Measurements from ENCODE around the gene NSD2. TPM values are rescaled to one million over a fixed set of nuclear protein-coding genes. Genes with fewer than 3 reads are reported as not detected.
"Not testable (repeated sequence)": the region's sequence is repeated elsewhere in the genome, so short reads cannot be mapped to it uniquely, and the experiment has no call there.

NSD2 gene
- total RNA-seq, 1 donor from 2014 or later, result 23.5 TPM

- DNase-seq (ENCODE audit: low read depth), result no peak
Observed at GRCh38 chr4:1983846-1984405, 112.7 kb downstream of the NSD2 start.

GRCh38 chr4:1984406-1985191 lies 113.4 kb downstream of the NSD2 start:
- DNase-seq (ENCODE audit: low read depth), result no peak

DNA sequence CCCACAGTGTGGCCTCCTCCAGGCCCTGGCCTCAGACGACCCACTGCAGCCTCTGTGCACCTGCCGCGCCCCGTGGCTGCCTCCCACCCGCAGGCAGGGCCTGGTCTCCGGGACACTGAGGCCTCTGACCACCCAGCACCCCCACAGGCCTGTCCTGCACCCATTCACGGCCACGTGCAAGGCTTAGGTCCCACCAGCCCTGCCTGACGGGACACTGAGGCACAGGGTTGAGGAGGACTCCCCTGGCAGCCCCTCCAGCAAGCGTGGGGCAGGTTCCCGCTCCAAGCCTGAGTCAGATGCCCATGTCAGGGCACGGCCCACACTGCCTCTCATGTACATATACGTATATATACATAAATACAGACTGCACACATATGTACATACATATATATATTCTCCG lies 114.1 kb downstream of the NSD2 start:
- no peak for DNase-seq (ENCODE audit: low read depth)

GRCh38 chr4:1985780-1986577 lies 114.8 kb downstream of the NSD2 start:
- no peak for DNase-seq (ENCODE audit: low read depth)

DNA sequence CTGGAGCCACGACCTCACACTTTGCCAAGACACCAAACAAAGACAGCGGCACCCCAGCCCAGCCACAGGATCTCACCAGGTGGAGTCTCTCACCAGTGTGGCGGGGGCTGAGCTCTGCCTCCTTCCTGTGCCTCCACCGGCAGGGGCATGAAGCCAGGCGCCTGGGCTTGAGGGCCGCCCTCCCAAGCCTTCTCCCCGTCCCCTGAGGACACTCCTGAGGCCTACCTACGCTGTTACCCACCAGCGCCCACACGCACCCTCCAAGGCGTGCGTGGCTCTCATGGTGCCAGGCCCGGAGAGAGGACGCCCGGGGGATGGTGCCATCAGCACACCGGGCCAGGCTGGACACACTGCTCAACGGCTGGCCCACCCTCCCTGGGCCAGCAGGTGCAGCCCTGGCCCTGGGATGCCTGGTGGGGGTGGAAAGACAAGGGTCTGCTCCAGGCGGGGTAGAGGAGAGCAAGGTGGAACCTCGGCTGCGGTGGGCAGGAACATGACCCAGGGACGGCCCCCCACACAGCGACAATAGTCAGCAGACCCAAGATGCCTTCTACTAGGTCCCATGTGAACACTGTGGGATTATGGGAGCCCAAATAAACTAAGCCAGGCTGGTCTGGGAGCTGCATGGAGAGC lies 115.5 kb downstream of the NSD2 start:
- no peak for DNase-seq (ENCODE audit: low read depth)

DNA sequence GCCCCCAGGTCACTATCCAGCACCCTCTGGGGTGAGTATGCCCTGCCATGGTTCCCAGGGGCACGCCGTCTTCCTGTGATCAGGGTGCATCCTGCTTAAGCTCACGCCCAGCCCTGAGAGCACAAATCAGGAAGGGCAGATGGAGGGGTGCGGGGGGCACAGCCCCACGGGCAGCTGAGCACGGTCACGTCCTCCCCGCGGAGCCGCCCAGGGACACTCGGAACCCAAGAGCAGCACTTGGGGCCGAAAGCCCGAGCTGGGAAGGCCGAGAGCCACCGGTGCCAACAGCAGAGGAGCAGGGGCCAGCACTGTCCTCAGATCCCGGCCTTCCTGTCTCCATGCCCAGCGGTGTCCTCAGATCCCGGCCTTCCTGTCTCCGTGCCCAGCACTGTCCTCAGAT lies 116.1 kb downstream of the NSD2 start:
- no peak for DNase-seq (ENCODE audit: low read depth)

DNA sequence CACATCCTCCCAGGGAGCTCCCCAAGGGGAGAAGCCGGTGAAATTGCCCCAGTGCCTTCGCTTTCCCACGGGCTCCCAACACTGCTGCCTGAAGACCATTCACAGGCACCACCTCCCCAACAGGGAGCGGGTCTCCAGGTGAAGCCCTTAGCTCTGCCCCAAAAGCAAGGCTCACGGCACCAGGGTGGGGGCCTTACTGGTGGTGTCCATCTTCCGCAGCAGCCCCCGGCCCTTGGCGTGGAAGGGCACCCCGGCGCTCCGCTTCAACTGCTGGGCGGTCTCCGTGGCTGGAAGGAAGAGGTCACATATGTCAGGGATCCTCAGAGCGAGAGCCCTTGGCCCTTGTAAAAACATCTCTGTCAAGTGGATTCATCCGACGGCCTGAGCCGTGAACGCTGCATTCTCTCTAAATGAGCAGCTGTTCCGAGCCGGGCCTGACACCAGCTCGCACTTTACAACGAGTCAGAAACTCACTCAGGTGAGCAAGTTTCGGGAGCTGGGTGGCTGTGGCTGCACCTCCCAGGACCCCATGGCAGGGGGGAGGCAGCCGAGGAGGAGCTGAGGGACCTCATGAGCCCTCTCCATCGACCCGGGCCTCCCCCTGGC lies 116.6 kb downstream of the NSD2 start:
- no peak for DNase-seq (ENCODE audit: low read depth)

DNA sequence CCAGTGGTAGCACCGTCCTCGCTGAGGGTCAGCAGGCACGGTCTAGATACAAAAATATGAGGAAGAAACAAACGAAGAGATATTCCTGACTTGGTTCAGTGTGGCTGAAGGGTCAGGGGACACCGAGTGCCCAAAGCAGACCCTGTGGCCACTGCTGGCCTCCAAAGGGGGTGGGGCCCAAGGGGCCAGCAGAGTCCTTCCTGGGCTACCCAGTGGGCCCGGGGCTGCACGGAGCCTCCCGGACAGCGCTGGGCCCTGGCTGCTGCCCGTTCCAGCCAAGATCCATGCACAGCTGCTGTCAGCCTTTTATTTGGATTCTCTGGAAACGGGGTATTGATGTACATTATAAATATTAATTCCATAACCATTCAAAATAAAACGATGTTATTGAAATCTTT lies 117.1 kb downstream of the NSD2 start:
- DNase-seq (ENCODE audit: low read depth), result no peak

DNA sequence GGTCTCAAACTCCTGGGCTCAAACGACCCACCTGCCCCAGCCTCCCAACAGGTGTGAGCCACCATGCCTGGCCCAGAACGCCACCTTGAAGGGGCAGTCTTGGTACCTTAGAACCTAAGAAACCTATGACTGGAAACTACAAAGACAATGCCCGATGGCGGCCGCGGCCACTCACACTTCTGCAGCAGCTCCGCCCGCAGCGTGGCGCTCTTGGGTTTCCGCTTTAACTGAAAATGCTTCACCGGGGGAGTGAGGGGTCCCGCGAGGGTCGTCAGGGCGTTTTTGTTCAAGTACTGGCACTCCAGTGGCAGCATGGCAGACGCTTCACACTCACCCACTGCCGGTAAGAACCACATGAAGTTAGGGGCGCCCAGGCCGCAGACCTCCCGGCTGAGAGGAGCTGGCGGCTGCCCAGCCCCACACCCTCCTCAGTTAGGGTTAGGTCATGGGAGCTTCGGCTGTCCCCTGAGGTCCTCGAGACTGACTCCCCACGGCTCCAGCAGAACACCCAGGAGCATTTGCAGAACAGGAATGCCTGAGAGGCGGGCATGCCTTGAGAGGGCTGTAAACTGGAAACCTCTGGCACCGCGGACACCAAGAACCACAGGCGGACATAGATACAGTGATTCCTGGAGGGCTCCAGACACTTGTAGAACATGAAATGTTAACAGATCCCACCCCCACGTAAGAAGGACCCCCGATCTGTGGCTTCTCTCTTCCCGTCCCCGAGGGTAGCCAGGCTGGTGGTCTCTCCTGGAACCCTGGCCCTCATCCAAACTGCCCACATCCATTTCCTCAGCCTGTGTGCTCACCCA lies 118.5 kb downstream of the NSD2 start:
- DNase-seq (ENCODE audit: low read depth), result no peak

- DNase-seq (ENCODE audit: low read depth), result no peak
Observed at GRCh38 chr4:1990348-1990645, 119.1 kb downstream of the NSD2 start.

DNA sequence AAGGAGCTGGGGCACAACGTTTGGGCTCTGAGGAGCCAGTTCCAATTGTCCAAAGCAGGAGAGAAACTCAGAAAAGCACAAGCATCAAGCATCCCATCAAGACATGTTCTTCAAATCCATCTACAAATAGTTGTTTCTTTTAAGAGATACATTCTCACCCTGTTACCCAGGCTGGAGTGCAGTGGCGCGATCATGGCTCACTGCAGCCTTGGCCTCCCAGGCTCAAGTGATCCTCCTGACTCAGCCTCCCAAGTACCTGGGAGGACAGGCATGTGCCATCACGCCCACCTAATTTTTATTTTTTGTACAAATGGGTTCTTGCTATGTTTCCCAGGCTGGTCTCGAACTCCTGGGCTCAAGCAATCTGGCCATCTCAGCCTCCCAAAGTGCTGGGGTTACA lies 119.5 kb downstream of the NSD2 start:
- no peak for DNase-seq (ENCODE audit: low read depth)

GRCh38 chr4:1991087-1991486 lies 119.9 kb downstream of the NSD2 start:
- no peak for DNase-seq (ENCODE audit: low read depth)

- no peak for DNase-seq (ENCODE audit: low read depth)
Observed at GRCh38 chr4:1991596-1992434, 120.6 kb downstream of the NSD2 start.

DNA sequence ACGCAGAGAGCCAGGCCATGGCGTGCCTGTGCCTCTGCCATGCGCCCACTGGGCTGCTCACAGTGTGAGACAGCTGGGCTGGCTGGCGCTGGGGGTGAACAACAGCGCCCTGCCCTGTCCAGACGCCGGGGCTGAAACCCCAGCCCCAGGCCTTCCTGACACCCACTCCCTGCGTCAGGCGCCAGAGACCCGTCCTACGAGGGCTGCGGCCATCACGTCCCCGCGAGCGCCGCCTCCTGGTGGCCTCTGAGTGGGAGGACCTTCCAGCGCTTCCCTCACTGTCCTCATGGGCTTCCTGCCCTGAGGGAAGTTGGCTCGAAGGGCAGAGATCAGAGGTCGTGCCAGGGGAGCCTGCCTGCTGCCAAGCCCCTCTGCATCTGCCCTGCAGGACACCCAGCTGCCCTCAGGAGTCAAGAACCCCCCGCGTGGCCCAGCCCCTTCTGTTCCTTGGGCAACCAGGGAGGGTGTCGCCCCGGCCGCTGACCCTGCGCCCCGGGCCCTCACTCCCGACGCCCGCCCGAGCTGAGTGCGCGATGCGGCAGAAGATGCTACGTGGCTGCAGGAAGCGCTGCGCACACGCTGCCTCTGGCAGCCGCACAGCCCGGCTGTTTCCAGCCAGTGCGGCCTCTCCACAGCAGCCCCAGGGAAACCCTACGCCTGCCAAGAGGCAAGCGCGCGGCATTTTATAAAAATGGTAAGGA lies 121.4 kb downstream of the NSD2 start:
- DNase-seq (ENCODE audit: low read depth), result no peak

DNA sequence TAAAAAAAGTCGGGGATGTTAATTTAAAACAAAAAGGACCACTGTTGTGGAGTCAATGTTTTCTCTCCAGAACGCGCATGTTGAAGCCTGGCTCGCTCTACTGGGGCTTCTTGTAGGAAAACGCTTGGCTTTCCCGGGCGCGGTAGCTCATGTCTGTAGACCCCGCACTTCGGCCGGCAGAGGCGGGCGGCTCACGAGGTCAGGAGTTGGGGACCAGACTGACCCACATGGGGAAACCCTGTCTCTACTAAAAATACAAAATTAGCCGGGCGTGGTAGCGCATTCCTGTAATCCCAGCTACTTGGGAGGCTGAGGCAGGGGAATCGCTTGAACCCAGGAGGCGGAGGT lies 122.0 kb downstream of the NSD2 start:
- no peak for DNase-seq (ENCODE audit: low read depth)

GRCh38 chr4:1993718-1994516 lies 122.7 kb downstream of the NSD2 start:
- not testable (repeated sequence) for DNase-seq (ENCODE audit: low read depth)

DNA sequence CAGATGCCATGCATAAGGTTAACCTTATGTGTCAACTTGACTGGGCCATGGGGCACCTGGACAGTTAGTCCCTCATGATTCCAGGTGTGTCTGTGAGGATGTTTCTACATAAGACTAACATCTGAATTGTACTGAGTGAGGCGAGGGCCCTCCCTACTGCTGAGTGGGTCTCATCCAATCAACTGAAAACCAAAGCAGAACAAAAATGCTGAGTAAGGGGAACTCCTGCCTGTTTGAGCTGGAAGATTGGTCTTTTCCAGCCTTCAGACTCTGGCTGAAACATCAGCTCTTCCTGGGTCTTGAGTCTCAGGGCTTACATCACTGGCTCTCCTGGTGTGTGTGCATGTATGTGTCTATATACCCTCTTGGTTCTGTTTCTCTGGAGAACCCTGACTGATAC lies 123.7 kb downstream of the NSD2 start:
- no peak for DNase-seq (ENCODE audit: low read depth)

GRCh38 chr4:1996866-1997611 lies 125.8 kb downstream of the NSD2 start:
- DNase-seq (ENCODE audit: low read depth), result no peak

Data from myocyte (in vitro differentiated cells).